Stimulated activated CD8-positive, alpha-beta memory T cell treated with anti-CD3 and anti-CD28 coated beads, Interleukin-12 subunit alpha, Interleukin-12 subunit beta, amount 100 ng/mL, for 24 hours (primary cell): ENCODE results near the gene CDH23.
A peak's percentile ranks its signal among the peaks of the same experiment; 100 is the strongest.

Experiments
- DNase-seq: peaks from one replicate; pipeline ENCODE4 v3.0.0-alpha.2; 2020; ENCODE audit errors: extremely low read depth

Gene CDH23

GRCh38 chr10:71722849-71723248 lies 326.1 kb downstream of the CDH23 start:
- DNase-seq = no peak

GRCh38 chr10:71723311-71723710 lies 326.6 kb downstream of the CDH23 start:
- no peak for DNase-seq

- no peak for DNase-seq
Measured at GRCh38 chr10:71724539-71724938, 327.8 kb downstream of the CDH23 start.

GRCh38 chr10:71725249-71725648 lies 328.5 kb downstream of the CDH23 start:
- no peak for DNase-seq

- peak; percentile 62 for DNase-seq
Measured at GRCh38 chr10:71725998-71726579, 329.4 kb downstream of the CDH23 start.

GRCh38 chr10:71726580-71727104 lies 329.9 kb downstream of the CDH23 start:
- DNase-seq = no peak

GRCh38 chr10:71727105-71727737 lies 330.5 kb downstream of the CDH23 start:
- no peak for DNase-seq

GRCh38 chr10:71727738-71728737 lies 331.3 kb downstream of the CDH23 start:
- no peak for DNase-seq

- no peak for DNase-seq
Measured at GRCh38 chr10:71729161-71729636, 332.5 kb downstream of the CDH23 start.

- DNase-seq = no peak
Measured at GRCh38 chr10:71731791-71732190, 335.1 kb downstream of the CDH23 start.

- DNase-seq = no peak
Measured at GRCh38 chr10:71734797-71735196, 338.1 kb downstream of the CDH23 start.

- no peak for DNase-seq
Measured at GRCh38 chr10:71735709-71736569, 339.2 kb downstream of the CDH23 start.

- no peak for DNase-seq
Measured at GRCh38 chr10:71736570-71736952, 339.8 kb downstream of the CDH23 start.

- no peak for DNase-seq
Measured at GRCh38 chr10:71737001-71737833, 340.5 kb downstream of the CDH23 start.

- no peak for DNase-seq
Measured at GRCh38 chr10:71737834-71738197, 341.1 kb downstream of the CDH23 start.

GRCh38 chr10:71739358-71739900 lies 342.7 kb downstream of the CDH23 start:
- DNase-seq = no peak

- no peak for DNase-seq
Measured at GRCh38 chr10:71740069-71740653, 343.4 kb downstream of the CDH23 start.

GRCh38 chr10:71741029-71741428 lies 344.3 kb downstream of the CDH23 start:
- no peak for DNase-seq

GRCh38 chr10:71741671-71742070 lies 345.0 kb downstream of the CDH23 start:
- DNase-seq = no peak
